ENCODE measurements around the gene DHRS3.

The DHRS3 gene

GRCh38 chr1:12596007-12596821, 21.8 kb downstream of the DHRS3 start:
- no peak for DNase-seq (ENCODE audit: low spot score)

GRCh38 chr1:12595757-12596006, 22.3 kb downstream of the DHRS3 start:
- DNase-seq (ENCODE audit: low spot score): no peak

GRCh38 chr1:12594966-12595756, 22.8 kb downstream of the DHRS3 start:
- DNase-seq (ENCODE audit: low spot score): peak; percentile 37

GRCh38 chr1:12594490-12594889, 23.5 kb downstream of the DHRS3 start:
- no peak for DNase-seq (ENCODE audit: low spot score)

GRCh38 chr1:12593621-12594066, 24.4 kb downstream of the DHRS3 start:
- no peak for DNase-seq (ENCODE audit: low spot score)

GRCh38 chr1:12592496-12592895, 25.5 kb downstream of the DHRS3 start:
- DNase-seq (ENCODE audit: low spot score): no peak

- DNase-seq (ENCODE audit: low spot score): no peak
Measured at GRCh38 chr1:12591267-12591938, 26.6 kb downstream of the DHRS3 start.

GRCh38 chr1:12588695-12589094, 29.3 kb downstream of the DHRS3 start:
- DNase-seq (ENCODE audit: low spot score): no peak

GRCh38 chr1:12587981-12588640, 29.9 kb downstream of the DHRS3 start:
- no peak for DNase-seq (ENCODE audit: low spot score)

- DNase-seq (ENCODE audit: low spot score): no peak
Measured at GRCh38 chr1:12585951-12586942, 31.8 kb downstream of the DHRS3 start.

GRCh38 chr1:12585536-12585935, 32.5 kb downstream of the DHRS3 start:
- no peak for DNase-seq (ENCODE audit: low spot score)

GRCh38 chr1:12584900-12585525, 33.0 kb downstream of the DHRS3 start:
- no peak for DNase-seq (ENCODE audit: low spot score)

GRCh38 chr1:12583484-12583883, 34.5 kb downstream of the DHRS3 start:
- DNase-seq (ENCODE audit: low spot score): no peak

GRCh38 chr1:12582649-12583048, 35.4 kb downstream of the DHRS3 start:
- no peak for DNase-seq (ENCODE audit: low spot score)

- no peak for DNase-seq (ENCODE audit: low spot score)
Measured at GRCh38 chr1:12581179-12581578, 36.8 kb downstream of the DHRS3 start.

GRCh38 chr1:12580054-12580887, 37.7 kb downstream of the DHRS3 start:
- no peak for DNase-seq (ENCODE audit: low spot score)

GRCh38 chr1:12578860-12579422, 39.1 kb downstream of the DHRS3 start:
- DNase-seq (ENCODE audit: low spot score): no peak

- no peak for DNase-seq (ENCODE audit: low spot score)
Measured at GRCh38 chr1:12577020-12577419, 41.0 kb downstream of the DHRS3 start.

- no peak for DNase-seq (ENCODE audit: low spot score)
Measured at GRCh38 chr1:12574757-12575139, 43.3 kb downstream of the DHRS3 start.

Measured in germinal center (tissue), 1 donor.